SK-N-SH (cell line): ENCODE data around the gene MS4A4A. TPM values are rescaled to one million over a fixed set of nuclear protein-coding genes. Genes with fewer than 3 reads are reported as not detected.

Experiments
- CTCF ChIA-PET: fragments of 300-600, 350-600 bp; formaldehyde crosslinking; extraction: SDS; loops from one replicate; lab custom pipeline; 2021; lab: Yijun Ruan, JAX
- POLR2A ChIA-PET: fragments of 350-600 bp; sonication (Branson Sonifier 250); formaldehyde crosslinking; extraction: SDS; loops from one replicate; lab custom pipeline; 2020; ENCODE audit warnings: antibody characterized with exemption, inconsistent platforms; lab: Yijun Ruan, JAX
- DNase-seq: peaks from one replicate; pipeline ENCODE4 v3.0.0; 2012
- H2AFZ ChIP-seq: fragments of 200-600 bp; sonication (generic); 2 replicates; pipeline ENCODE4 v1.8.1; 2016; ENCODE audit warnings: antibody characterized with exemption, mild to moderate bottlenecking, low read depth
- H3F3A ChIP-seq: fragments of 200-600 bp; sonication (generic); replicated peaks from 2 replicates; pipeline ENCODE3; 2016; ENCODE audit warnings: antibody characterized with exemption, mild to moderate bottlenecking; ENCODE audit not compliant: insufficient read depth
- H3K27ac ChIP-seq, 2 experiments: fragments of 200-500 bp in 1 of 2; fragments of 200-600 bp in 1 of 2; sonication (Bioruptor generic) in 1 of 2; sonication (generic), shearing (Covaris generic) in 1 of 2; 2 replicates each; pipeline versions ENCODE4 v1.5.1 to v1.6.1; 2014 to 2016; ENCODE audit warnings: low read depth in 2 of 2, inconsistent platforms in 1 of 2, low read length in 1 of 2, mild to moderate bottlenecking in 1 of 2, mixed read lengths in 1 of 2
- H3K27me3 ChIP-seq: fragments of 200-600 bp; sonication (generic), shearing (Covaris generic); 2 replicates; pipeline ENCODE4 v1.6.1; 2016; ENCODE audit warnings: mixed run types; ENCODE audit not compliant: insufficient read depth
- H3K36me3 ChIP-seq, 2 experiments: fragments of 200-500 bp in 1 of 2; fragments of 200-600 bp in 1 of 2; sonication (Bioruptor generic) in 1 of 2; sonication (generic) in 1 of 2; replicated peaks in 1 of 2; 2 replicates each; pipeline versions ENCODE3 to v1.5.1; 2014 to 2016; ENCODE audit warnings: low read length in 1 of 2, mild to moderate bottlenecking in 1 of 2; ENCODE audit not compliant: insufficient read depth in 2 of 2, control insufficient read depth in 1 of 2
- H3K4me1 ChIP-seq, 2 experiments: fragments of 200-500 bp in 1 of 2; fragments of 200-600 bp in 1 of 2; sonication (Bioruptor generic) in 1 of 2; sonication (generic), shearing (Covaris generic) in 1 of 2; 2 replicates each; pipeline versions ENCODE4 v1.5.1 to v1.6.1; 2014 to 2016; ENCODE audit warnings: low read depth in 1 of 2, low read length in 1 of 2, mixed run types in 1 of 2; ENCODE audit not compliant: insufficient read depth in 2 of 2, control insufficient read depth in 1 of 2
- H3K4me2 ChIP-seq: fragments of 200-600 bp; sonication (generic), shearing (Covaris generic); 2 replicates; pipeline ENCODE4 v1.6.1; 2017; ENCODE audit warnings: mixed run types
- H3K4me3 ChIP-seq, 2 experiments: fragments of 200-500 bp in 1 of 2; fragments of 200-600 bp in 1 of 2; sonication (Bioruptor generic) in 1 of 2; sonication (generic), shearing (Covaris generic) in 1 of 2; 2 replicates each; pipeline versions ENCODE4 v1.5.1 to v1.8.1; 2014 to 2016; ENCODE audit warnings: low read depth in 2 of 2, inconsistent platforms in 1 of 2, low read length in 1 of 2, mild to moderate bottlenecking in 1 of 2, mixed read lengths in 1 of 2, moderate library complexity in 1 of 2
- H3K79me2 ChIP-seq: fragments of 200-600 bp; sonication (generic); 2 replicates; pipeline ENCODE4 v1.8.1; 2017; ENCODE audit warnings: mild to moderate bottlenecking; ENCODE audit not compliant: insufficient read depth
- H3K9ac ChIP-seq: fragments of 200-600 bp; sonication (generic); 2 replicates; pipeline ENCODE4 v1.6.1; 2017; ENCODE audit warnings: mixed run types
- H3K9me2 ChIP-seq: fragments of 200-600 bp; sonication (generic); 2 replicates; pipeline ENCODE4 v1.6.1; 2017; ENCODE audit warnings: mixed run types
- H3K9me3 ChIP-seq: fragments of 200-600 bp; sonication (generic); 2 replicates; pipeline ENCODE4 v1.6.1; 2017; ENCODE audit warnings: mixed run types, mild to moderate bottlenecking, moderate library complexity
- H4K20me1 ChIP-seq: fragments of 200-600 bp; sonication (generic); 2 replicates; pipeline ENCODE4 v1.6.1; 2017; ENCODE audit warnings: mild to moderate bottlenecking, mixed run types; ENCODE audit not compliant: insufficient read depth
- CTCF ChIP-seq: fragments of 200-600 bp; sonication (generic); IDR thresholded peaks from 2 replicates; pipeline ENCODE4 v1.6.1; 2017; ENCODE audit warnings: antibody characterized with exemption, mild to moderate bottlenecking, moderate library complexity
- FOXM1 ChIP-seq: IDR thresholded peaks from 2 replicates; pipeline ENCODE4 v1.4.0; 2012; ENCODE audit warnings: low read depth, mild to moderate bottlenecking
- GABPA ChIP-seq: IDR thresholded peaks from 2 replicates; pipeline ENCODE4 v1.4.0; 2012; ENCODE audit warnings: low read depth, mild to moderate bottlenecking
- GATA2 ChIP-seq: sonication (generic); formaldehyde crosslinking; IDR thresholded peaks from 2 replicates; pipeline ENCODE4 v1.5.0; 2020; ENCODE audit warnings: mild to moderate bottlenecking, missing genetic modification reagents
- NFIC ChIP-seq: IDR thresholded peaks from 2 replicates; pipeline ENCODE4 v1.4.0; 2012; ENCODE audit warnings: borderline replicate concordance
- RXRA ChIP-seq: IDR thresholded peaks from 2 replicates; pipeline ENCODE4 v1.4.0; 2012; ENCODE audit warnings: low read depth, mild to moderate bottlenecking, borderline replicate concordance
- SIN3A ChIP-seq: IDR thresholded peaks from 2 replicates; pipeline ENCODE4 v1.6.1; 2012; ENCODE audit warnings: low read depth, mild to moderate bottlenecking, low read length, moderate library complexity, borderline replicate concordance
- TAF1 ChIP-seq: IDR thresholded peaks from 2 replicates; pipeline ENCODE4 v1.6.1; 2012; ENCODE audit warnings: low read depth, mild to moderate bottlenecking, low read length, moderate library complexity, borderline replicate concordance
- TCF12 ChIP-seq: IDR thresholded peaks from 2 replicates; pipeline ENCODE4 v1.4.0; 2012
- WGBS: methylation state at CpG from one replicate; pipeline ENCODE4 v1.1.6; 2017; ENCODE audit warnings: low lambda C conversion rate; 5-methylcytosine and 5-hydroxymethylcytosine counted together
- polyA plus RNA-seq, 3 experiments: library from polyadenylated mRNA; depleted of rRNA; stranded (reverse); fragments of >200 nt; gene quantifications; 2 replicates each; pipeline ENCODE4 v1.2.3, GENCODE V29; 2012

Gene MS4A4A
- polyA plus RNA-seq, 1 of the 3 experiments (the other 2 are of a cell fraction): not detected

- ChIA-PET CTCF (interaction anchor here (0.9 to 2.9 kb wide), 3 partner anchors 10 to 55 kb away, joined by 4 to 17 read pairs (median 12); no protein-coding TSS in a partner anchor), POLR2A (no interaction called here)
- Histone ChIP-seq H2AFZ (no peak overlapping the region), H3K4me3 (no peak overlapping the region), H4K20me1 (no peaks in the 10 kb centered on the region), H3K4me2 (no peak overlapping the region), H3K27me3 (no peaks in the 10 kb centered on the region; the same call in 1 of the 2 replicates), H3K4me1 (no peaks in the 10 kb centered on the region), H3K9ac (no peak overlapping the region), H3F3A (no peaks in the 10 kb centered on the region), H3K9me2 (no peaks in the 10 kb centered on the region), H3K36me3 (no peaks in the 10 kb centered on the region), H3K9me3 (no peaks in the 10 kb centered on the region), H3K27ac (no peak overlapping the region), H3K79me2 (no peaks in the 10 kb centered on the region)
- WGBS: 12% methylated on average over 2 of the region's 2 CpGs
- no peak for TF ChIP-seq RXRA
- TF ChIP-seq NFIC: no peak
- no peak for TF ChIP-seq TAF1
- no peak for TF ChIP-seq GATA2
- no peak for TF ChIP-seq FOXM1
- TF ChIP-seq TCF12: no peak
- no peak for TF ChIP-seq CTCF
- no peak for TF ChIP-seq GABPA
- no peak for DNase-seq
Measured at GRCh38 chr11:60344146-60344545, 63.7 kb downstream of the MS4A4A start.

GRCh38 chr11:60345489-60345888, 65.0 kb downstream of the MS4A4A start:
- no peak for DNase-seq
- POLR2A ChIA-PET: no interaction called here
- no peak overlapping the region for H3K4me3 ChIP-seq
- TF ChIP-seq CTCF (peak; percentile 56), NFIC (peak; percentile 54), SIN3A (no peak)
- TF ChIP-seq, all 33 proteins: peak for 2
- Histone ChIP-seq H3K9me3 (no peaks in the 10 kb centered on the region), H2AFZ (no peak overlapping the region), H3K27me3 (no peaks in the 10 kb centered on the region; the same call in 1 of the 2 replicates), H3K36me3 (no peaks in the 10 kb centered on the region), H3K27ac (no peak overlapping the region), H4K20me1 (no peaks in the 10 kb centered on the region), H3F3A (no peaks in the 10 kb centered on the region), H3K4me1 (no peaks in the 10 kb centered on the region), H3K9me2 (no peaks in the 10 kb centered on the region), H3K4me2 (no peak overlapping the region), H3K79me2 (no peaks in the 10 kb centered on the region), H3K9ac (no peak overlapping the region)
- CTCF ChIA-PET: interaction anchor here (0.8 to 2.9 kb wide), 4 partner anchors 12 to 273 kb away, joined by 3 to 17 read pairs (median 8); no protein-coding TSS in a partner anchor
